NCI-H2227 (cell line): ENCODE results near the gene HIF1AN.
"Not testable (repeated sequence)": the region's sequence is repeated elsewhere in the genome, so short reads cannot be mapped to it uniquely, and the experiment has no call there.

Source experiments
- DNase-seq: peaks from one replicate; lab custom pipeline; 2025; ENCODE audit not compliant: unreplicated experiment; lab: John Stamatoyannopoulos, UW

HIF1AN gene

GRCh38 chr10:100565206-100565985, 29.7 kb downstream of the HIF1AN start:
- no peak for DNase-seq

GRCh38 chr10:100566561-100566960, 30.8 kb downstream of the HIF1AN start:
- no peak for DNase-seq

- no peak for DNase-seq
Measured at GRCh38 chr10:100567249-100567648, 31.5 kb downstream of the HIF1AN start.

GRCh38 chr10:100567826-100568225, 32.1 kb downstream of the HIF1AN start:
- no peak for DNase-seq

- DNase-seq: no peak
Measured at GRCh38 chr10:100568912-100569311, 33.2 kb downstream of the HIF1AN start.

GRCh38 chr10:100569687-100570481, 34.1 kb downstream of the HIF1AN start:
- DNase-seq: no peak

- no peak for DNase-seq
Measured at GRCh38 chr10:100570506-100570905, 34.8 kb downstream of the HIF1AN start.

GRCh38 chr10:100571084-100571856, 35.5 kb downstream of the HIF1AN start:
- no peak for DNase-seq

- not testable (repeated sequence) for DNase-seq
Measured at GRCh38 chr10:100575146-100575545, 39.4 kb downstream of the HIF1AN start.

GRCh38 chr10:100575585-100576281, 40.0 kb downstream of the HIF1AN start:
- DNase-seq: no peak

- DNase-seq: no peak
Measured at GRCh38 chr10:100576282-100576635, 40.5 kb downstream of the HIF1AN start.

- no peak for DNase-seq
Measured at GRCh38 chr10:100579261-100580090, 43.7 kb downstream of the HIF1AN start.

- DNase-seq: no peak
Measured at GRCh38 chr10:100586959-100587358, 51.2 kb downstream of the HIF1AN start.

- no peak for DNase-seq
Measured at GRCh38 chr10:100598166-100598565, 62.4 kb downstream of the HIF1AN start.

GRCh38 chr10:100600218-100600617, 64.5 kb downstream of the HIF1AN start:
- no peak for DNase-seq

- DNase-seq: no peak
Measured at GRCh38 chr10:100607439-100607838, 71.7 kb downstream of the HIF1AN start.
